ENCODE measurements around the gene ORMDL2.

ORMDL2 gene, protein sequence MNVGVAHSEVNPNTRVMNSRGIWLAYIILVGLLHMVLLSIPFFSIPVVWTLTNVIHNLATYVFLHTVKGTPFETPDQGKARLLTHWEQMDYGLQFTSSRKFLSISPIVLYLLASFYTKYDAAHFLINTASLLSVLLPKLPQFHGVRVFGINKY

GRCh38 chr12:55817345-55818139 is at the start of gene ORMDL2, which contains the start of gene SARNP:
TSS of gene ORMDL2 (plus strand) at chr12:55818041. CDS start at chr12:55819000, 959 bp downstream.
TSS of gene SARNP (minus strand) at chr12:55817724. CDS start at chr12:55817701, 23 bp downstream.
- peak within 1 kb of the TSS; percentile 91 for H3K4me3 ChIP-seq (ENCODE audit: low read depth, low read length)
- TF ChIP-seq, protein P1, sequence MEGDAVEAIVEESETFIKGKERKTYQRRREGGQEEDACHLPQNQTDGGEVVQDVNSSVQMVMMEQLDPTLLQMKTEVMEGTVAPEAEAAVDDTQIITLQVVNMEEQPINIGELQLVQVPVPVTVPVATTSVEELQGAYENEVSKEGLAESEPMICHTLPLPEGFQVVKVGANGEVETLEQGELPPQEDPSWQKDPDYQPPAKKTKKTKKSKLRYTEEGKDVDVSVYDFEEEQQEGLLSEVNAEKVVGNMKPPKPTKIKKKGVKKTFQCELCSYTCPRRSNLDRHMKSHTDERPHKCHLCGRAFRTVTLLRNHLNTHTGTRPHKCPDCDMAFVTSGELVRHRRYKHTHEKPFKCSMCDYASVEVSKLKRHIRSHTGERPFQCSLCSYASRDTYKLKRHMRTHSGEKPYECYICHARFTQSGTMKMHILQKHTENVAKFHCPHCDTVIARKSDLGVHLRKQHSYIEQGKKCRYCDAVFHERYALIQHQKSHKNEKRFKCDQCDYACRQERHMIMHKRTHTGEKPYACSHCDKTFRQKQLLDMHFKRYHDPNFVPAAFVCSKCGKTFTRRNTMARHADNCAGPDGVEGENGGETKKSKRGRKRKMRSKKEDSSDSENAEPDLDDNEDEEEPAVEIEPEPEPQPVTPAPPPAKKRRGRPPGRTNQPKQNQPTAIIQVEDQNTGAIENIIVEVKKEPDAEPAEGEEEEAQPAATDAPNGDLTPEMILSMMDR (IDR thresholded peaks at IDR 0.05; ENCODE audit: low read depth, low read length) = no peak
- in situ Hi-C loops (cut with HindIII; ENCODE audit: low sequenced_read_pairs) = no loop called here
- DNase-seq (ENCODE audit: low read depth, low spot score) = peak; percentile 100

DNA sequence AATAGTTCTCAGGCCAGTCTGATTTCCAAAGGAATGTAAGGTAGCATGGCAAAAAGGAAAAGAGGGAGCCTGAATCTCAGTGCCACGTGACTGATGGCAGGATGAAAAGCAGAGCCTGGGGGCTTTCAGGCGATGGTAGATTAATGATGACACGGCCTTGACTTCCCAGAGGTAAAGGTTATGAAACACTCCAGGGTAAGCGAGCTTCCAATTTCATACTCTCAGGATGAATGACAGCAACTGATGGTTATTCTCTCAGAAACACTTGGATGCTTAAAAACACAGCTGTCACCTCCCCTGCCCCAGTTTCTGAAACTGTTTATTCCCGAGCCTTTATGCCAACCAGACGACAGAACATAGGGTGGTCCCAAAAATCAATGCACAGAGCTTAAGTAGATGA is 46.1 kb upstream of the ORMDL2 start:
- DNase-seq (ENCODE audit: low read depth, low spot score) = no peak
- in situ Hi-C loops (cut with HindIII; ENCODE audit: low sequenced_read_pairs) = no loop called here
- TF ChIP-seq, protein P1 (IDR thresholded peaks at IDR 0.05; ENCODE audit: low read depth, low read length) = no peak
- H3K4me3 ChIP-seq (ENCODE audit: low read depth, low read length) = no peak overlapping the region

GRCh38 chr12:55777856-55778255 is 40.0 kb upstream of the ORMDL2 start:
- DNase-seq (ENCODE audit: low read depth, low spot score) = no peak
- TF ChIP-seq, protein P1 (IDR thresholded peaks at IDR 0.05; ENCODE audit: low read depth, low read length) = no peak
- in situ Hi-C loops (cut with HindIII; ENCODE audit: low sequenced_read_pairs) = no loop called here
- H3K4me3 ChIP-seq (ENCODE audit: low read depth, low read length) = no peak overlapping the region

DNA sequence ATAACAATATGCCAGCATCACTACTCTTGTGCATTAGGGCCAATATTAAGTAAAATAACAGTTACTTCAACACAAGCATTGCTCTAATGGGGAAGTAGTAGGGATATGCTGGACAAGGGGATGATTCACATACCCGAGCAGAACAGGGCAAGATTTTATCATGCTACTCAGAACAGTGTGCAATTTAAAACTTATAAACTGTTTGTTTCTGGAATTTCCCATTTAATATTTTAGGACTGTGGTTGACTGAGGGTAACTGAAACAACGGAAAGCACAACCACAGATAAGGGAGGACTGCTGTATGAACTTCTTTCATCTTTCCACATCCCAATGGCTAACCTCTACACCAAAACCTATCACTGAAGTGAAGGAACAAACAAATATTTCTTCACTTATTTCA is 37.2 kb upstream of the ORMDL2 start:
- no peak for DNase-seq (ENCODE audit: low read depth, low spot score)
- TF ChIP-seq, protein P1 (IDR thresholded peaks at IDR 0.05; ENCODE audit: low read depth, low read length) = no peak
- no peak overlapping the region for H3K4me3 ChIP-seq (ENCODE audit: low read depth, low read length)
- in situ Hi-C loops (cut with HindIII; ENCODE audit: low sequenced_read_pairs) = no loop called here

DNA sequence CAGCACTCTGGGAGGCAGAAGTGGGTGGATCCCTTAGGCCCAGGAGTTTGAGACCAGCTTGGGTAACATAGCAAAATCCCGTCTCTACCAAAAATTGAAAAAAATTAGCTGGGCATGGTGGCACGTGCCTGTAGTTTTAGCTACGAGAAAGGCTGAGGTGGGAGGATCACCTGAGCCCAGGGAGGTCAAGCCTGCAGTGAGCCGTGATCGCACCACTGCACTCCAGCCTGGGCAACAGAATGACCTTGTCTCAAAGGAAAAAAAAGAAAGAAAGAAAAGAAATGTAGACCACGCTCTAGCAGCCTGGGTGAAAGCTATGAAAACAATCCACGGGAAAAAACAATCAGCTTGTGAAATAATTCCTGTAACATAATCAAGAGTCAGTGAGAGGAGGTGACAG is 29.3 kb upstream of the ORMDL2 start:
- TF ChIP-seq, protein P1 (IDR thresholded peaks at IDR 0.05; ENCODE audit: low read depth, low read length) = no peak
- no peak overlapping the region for H3K4me3 ChIP-seq (ENCODE audit: low read depth, low read length)
- no peak for DNase-seq (ENCODE audit: low read depth, low spot score)
- in situ Hi-C loops (cut with HindIII; ENCODE audit: low sequenced_read_pairs) = no loop called here

DNA sequence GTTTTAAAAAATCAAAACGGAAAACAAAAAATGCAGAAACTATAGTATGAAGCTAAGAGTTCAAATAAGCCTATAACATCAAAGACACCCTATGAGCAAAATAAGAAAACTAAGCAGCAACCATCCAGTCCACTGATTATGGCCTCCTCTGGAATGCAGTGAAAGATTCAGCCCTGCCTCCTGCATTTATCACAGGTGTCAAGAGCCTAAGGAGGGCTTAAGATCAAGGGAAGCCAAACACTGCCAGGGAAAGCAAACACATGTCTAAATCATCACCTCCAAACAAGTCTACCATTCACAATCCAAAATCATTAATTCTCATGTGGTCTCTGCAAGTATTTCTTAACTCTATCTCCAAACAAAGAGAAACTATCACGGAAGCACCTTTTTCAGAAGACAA is 28.7 kb upstream of the ORMDL2 start:
- TF ChIP-seq, protein P1 (IDR thresholded peaks at IDR 0.05; ENCODE audit: low read depth, low read length) = no peak

More for the DNA sequence above, 28.7 kb upstream of the ORMDL2 start:
- DNase-seq (ENCODE audit: low read depth, low spot score) = no peak
- no peak overlapping the region for H3K4me3 ChIP-seq (ENCODE audit: low read depth, low read length)
- in situ Hi-C loops (cut with HindIII; ENCODE audit: low sequenced_read_pairs) = no loop called here
